CD4-positive, alpha-beta T cell treated with Interferon gamma for 1 hour (primary cell): ENCODE measurements around the gene WAC.

Source experiments
- DNase-seq: peaks from one replicate; pipeline ENCODE4 v3.0.0-alpha.2; 2020

WAC gene

DNA sequence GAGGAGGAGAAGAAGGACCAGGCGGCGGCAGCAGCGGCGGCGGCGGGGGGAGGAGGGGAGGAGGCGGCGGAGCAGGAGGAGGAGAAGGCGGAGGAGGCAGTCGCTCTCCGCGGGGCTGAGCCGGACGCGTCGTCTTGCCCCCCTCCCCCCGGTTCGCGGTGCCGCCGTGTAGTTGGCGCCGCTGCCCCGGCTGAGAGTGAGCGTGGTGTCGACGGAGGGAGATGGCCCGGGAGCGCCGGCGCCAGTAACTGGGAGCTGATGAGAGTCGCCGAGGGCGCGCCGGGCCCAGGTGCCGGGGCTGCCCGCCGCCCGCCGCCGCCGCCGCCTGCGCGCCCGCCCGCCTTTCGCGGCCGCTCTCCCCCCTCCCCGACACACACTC lies 257 bp downstream of the WAC start:
- DNase-seq = no peak

DNA sequence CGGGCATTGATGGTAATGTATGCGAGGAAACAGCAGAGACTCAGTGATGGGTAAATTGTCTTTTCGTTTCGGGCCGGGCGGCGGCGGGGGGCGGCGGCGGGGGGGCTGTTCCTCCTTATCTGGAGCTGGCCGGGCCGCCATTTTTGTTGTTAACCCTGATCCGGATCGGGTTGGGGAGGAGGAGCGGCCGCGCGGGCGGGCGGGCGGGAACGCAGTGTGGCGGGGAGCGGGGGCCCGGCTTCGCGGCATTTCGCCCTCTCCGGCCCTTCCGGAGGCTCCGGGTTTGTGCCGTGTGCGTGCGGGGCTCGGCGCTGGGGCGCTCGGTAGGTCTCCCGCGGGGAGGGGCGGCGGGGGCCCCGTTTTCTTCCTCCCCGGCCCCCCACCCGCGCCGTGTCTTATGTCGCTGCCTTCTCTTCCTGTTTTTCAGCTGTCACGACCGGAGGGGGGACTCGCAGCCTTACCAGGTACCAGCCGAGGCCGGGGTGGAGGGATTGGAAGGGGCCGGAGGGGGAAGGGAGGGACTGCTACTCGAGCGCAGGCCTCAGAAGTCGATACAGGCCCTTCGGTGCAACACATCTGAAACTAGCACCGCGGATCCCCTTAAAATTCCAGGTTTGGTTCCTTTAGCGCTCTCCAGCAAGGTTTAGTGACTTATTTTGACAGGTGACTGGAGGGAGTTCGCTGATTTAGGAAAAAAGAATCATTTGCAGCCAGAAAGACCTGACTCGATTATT lies 820 bp downstream of the WAC start:
- peak; percentile 63 for DNase-seq

DNA sequence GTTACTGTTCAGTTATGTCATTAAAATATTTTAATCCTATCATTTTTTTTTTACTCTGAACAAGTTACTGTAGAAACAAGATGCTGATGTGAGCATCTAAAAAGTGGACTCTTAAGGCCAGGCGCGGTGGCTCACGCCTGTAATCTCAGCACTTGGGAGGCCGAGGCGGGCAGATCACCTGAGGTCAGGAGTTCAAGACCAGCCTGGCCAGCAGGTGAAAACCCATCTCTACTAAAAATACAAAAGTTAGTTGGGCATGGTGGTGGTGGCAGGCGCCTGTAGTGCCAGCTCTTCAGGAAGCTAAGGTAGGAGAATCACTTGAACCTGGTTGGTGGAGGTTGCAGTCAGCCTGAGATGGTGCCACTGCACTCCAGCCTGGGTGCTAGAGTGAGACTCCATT lies 2.9 kb downstream of the WAC start:
- no peak for DNase-seq

DNA sequence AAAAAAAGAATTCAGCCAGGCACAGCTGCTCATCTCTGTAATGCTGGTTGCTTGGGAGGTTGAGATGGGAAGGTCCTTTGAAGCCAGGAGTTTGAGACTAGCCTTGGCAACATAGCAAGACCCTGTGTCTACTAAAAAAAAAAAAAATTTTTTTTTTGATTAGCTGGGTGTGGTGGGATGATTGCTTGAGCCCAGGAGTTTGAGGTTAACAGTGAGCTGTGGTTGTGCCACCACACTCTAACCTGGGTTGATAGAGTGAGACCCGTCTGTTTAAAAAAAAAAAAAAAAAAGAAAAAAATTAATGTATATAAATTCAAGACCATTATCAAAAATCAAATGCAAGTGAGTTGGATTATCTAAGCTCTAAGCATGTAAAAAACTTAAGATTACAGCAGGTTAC lies 5.7 kb downstream of the WAC start:
- no peak for DNase-seq

DNA sequence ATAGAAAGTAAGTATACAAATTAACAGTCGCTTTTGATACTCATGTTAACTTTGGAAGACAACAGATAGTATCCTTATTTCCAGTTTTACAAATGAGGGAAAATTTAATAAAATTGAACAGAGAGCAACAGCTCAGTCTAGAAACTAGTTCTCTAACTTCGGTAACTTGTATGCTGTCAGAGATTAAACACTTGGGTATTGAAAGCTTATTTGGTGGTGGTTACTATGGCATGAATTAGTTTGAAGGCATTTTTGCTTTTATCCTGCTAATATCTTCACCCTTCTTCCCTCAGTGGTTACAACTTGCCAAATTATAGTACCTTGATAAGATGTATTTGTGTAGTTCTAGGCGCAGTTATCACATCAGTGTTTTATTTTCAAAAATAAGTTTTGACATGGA lies 7.2 kb downstream of the WAC start:
- DNase-seq = no peak

DNA sequence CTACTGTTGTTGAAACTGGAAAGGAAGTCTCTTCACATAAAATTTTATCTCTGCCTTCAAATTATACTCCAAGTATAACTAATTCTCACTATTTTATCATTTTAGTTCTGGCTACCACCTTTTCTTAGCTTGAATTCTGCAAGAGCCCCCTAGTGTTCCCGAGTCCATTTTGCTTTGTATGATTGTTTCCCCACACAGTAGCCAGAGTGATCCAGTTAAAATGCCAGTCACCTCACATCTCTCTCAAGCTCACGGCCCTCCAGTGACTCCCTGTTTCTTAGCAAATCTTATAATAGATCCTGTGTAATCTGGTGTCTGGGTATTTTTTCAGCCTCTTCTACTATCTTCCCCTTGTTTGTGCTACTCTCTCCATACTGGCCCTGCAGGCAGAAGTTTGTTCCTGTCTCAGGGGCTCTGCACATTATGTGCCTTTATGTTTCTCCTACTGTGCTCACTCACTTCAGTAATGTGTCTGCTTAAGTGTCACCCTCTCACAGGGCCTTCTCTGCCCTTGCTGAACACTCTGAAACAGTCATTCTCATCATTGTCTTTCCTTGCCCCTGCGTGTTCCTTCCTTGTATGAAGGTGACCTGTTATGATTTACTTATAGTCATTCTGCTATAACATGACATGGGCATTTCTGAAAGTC lies 8.9 kb downstream of the WAC start:
- no peak for DNase-seq

DNA sequence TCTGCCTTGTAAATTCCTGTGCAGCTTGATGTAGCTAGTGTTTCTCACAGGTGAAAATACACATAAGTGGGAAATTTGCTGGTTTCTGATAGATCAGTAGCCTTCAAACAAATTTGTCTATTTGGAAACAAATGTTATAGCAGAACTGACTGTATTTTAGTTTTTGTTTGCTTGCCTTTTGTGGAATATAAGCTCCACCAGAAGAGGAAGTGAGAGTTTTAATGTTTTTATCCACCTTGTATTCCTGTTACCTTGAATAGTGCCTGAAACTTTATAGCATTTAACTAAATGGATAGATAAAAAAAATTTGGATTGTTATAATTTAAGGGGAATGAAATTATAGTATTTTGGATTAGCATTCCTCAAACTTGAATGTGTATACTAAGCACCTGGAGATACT lies 9.8 kb downstream of the WAC start:
- DNase-seq = no peak

DNA sequence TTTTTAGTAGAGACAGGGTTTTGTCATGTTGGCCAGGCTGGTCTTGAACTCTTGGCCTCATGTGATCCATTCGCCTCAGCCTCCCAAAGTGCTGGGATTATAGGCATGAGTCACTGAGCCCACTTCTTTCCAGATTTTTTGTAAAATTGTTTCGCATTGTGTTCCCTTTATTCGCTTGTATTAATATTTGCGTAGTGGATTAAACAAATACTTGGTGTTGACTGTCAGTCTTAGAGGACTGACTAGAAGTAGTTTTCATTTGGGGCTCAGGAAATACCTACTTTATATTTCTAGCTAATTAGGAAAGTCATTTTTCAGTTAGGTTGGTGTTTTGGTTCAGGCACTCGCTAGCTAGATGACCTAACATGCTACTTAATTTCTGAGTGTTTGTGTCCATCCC lies 11.1 kb downstream of the WAC start:
- DNase-seq = no peak

DNA sequence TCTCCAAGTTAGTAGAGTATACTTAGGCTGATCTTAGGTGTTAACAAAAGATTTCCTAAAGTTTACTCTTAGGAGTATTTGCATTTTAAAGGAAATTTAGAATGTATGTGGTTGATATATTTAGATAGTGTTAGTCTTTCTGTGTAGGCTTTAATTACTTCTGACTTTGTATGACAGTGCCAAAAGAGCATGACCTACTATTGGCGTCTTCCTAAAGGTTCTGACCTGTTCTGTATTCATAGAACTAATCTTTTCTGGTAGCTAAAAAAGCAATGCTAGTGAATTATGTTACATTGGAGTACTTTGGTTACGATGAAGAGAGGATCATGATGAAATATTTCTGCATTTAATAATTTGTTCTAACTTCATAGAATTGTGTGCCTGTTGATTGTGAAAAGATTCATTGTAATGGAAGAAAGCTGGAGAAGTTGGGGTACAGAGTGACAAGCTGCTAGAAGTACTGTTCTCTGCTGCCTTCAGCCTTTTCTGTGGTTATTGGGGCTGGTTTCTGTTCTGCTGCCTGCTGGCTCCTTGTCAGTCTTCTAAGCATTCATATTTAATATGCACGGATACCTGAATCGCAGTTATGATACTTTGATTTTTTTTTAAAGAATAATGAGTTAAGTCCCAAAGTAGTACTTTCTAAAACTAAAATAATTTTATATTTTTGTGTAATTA lies 13.2 kb downstream of the WAC start:
- DNase-seq = no peak

DNA sequence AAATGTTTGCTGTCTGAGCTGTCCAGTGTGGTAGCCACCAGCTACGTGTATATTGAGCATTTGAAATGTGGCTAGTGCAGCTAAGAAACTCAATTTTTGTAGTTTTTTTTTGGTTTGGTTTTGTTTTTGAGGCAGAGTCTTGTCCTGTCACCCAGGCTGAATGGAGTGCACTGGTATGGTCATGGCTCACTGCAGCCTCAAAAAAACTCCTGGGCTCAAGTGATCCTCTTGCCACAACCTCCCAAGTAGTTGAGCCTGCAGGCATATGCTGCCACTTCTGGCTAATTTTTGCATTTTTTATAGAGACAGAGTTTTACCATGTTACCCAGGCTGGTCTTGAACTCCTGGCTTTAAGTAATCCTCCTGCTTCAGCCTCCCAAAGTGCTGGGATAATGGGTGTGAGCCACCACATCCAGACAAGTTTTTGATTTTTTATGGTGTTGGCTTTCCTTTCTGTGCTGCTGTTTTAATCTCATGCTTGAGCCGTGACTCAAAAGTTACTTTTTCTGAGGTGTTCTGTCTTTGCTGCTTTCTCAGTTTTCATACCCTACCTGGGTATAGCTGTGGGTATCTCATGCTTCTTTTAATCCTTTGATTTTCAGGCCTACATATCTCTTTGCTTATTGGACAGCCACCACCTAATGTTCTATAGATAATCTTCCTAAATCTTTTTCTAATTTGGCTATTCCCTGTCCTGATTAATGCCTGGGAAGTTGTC lies 16.0 kb downstream of the WAC start:
- no peak for DNase-seq

DNA sequence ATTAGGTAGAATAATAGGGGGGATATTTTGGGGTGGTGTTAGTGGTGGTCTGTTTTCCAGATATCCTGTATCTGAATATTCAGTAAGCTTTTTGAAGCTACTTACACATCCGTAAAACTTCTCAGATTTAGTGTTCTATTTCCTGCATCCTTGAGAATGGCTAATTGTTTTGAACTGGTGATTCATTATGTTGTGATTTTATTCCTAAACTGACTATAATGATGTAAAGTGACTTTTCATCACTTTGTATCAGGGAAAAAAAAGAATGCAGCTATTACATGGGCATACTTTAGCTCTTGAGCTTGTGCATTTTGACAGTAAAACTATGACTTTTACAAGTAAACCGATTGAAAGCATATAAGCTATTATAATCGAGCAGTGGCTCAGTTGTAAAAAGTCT lies 18.2 kb downstream of the WAC start:
- no peak for DNase-seq

DNA sequence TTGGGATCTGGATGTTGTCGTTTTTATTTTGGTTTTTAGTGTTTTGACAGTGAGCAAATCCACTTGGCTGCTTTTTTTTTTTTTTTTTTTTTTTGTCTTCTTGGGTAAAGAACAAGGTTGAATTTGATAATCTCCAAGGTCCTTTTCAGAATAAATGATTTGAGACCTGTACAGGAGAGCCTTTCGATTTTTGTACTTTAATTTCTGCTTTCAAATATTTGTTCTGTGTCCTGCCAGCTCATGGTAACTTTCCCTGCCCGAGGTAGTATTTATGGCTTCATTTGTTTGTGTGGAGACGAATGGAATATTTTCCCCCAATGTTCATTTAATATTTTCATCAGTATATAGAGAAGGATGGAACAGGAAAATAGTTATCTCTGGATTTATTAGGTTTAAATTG lies 19.9 kb downstream of the WAC start:
- DNase-seq = no peak

DNA sequence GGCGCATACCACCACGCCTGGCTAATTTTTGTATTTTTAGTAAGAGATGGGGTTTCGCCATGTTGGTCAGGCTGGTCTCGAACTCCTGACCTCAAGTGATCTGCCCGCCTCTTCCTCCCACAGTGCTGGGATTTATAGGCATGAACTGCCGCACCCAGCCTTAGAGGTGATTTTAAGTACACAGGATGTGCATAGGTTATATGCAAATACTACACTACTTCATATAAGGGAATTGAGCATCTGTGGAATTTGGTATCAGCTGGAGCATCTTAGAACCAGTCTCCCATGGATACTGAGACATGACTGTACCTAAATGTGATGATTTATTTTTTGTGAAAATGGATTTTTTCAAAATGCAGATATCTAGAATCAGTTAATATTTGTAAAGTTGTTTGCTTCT lies 21.1 kb downstream of the WAC start:
- DNase-seq = no peak

DNA sequence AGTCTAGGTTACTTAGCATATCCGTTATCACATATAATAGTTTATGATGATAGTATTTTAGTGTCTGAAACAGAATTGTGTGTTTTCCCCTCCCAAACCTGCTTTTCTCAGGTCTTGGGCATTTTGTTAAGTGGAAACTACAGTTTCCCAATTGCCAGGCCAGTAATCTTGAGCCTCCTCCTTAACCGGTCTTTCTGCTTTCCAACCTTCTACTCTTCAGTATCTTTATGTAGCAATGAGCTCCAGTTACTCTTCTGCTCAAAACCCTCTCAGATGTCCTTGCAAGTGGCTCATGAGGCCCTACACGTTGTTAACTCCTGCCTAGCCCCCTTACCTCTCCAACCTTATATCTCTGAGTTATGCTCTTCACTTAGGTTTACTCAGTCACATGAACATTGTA lies 22.0 kb downstream of the WAC start:
- DNase-seq = no peak

DNA sequence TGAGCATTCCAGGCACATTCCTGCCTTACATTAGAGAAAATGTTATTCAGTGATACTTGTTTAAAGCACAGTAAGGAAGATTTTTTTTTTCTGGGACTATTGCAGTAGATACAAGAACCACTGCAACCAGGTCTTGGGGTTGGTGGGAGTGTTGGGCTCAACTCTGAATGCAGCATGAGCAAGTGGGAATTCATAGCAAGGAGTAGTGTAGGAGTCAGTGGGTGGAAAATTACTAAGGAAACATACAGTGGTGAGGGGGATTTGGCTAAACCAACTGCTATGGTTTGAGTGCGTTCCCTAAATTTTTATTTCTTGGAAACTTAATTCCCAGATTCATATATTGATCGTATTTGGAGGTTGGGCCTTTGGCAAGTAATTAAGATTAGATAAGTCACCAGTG lies 22.4 kb downstream of the WAC start:
- DNase-seq = no peak

DNA sequence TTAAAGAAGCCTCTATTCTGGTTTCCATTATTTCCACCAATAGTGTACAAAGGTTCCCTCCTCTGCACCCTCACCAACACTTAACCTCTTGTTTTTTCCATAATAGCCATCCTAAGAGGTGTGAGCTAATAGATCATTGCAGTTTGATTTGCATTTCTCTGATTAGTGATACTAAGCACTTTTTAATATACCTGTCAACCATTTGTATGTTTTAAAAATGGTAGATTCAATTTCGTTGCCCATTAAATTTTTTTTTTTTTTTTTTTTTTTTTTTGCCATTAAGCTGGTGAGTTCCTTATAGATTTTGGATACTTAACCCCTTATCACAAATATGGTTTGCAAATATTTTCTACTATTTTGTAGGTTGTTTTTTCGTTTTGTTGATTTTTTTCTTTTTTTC lies 23.2 kb downstream of the WAC start:
- DNase-seq = no peak

DNA sequence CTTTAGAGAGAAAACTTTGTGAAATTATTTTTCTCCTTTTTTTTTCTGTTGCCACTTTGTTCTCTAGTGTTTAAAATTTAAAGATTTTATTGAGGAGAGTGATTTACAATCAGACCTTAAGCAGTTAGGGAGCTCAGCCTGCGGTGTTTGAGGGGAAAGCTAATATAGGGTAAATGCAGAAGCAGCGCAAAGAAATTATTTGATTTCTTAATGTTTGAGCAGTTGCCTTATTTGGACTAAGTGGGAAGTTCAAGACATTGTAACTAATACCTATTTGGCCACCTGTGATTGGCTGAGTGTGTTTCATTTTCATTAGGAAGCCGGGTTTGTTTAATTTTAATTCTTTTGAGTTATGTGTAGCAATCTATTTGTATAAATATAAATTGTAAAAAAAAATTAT lies 25.3 kb downstream of the WAC start:
- DNase-seq = no peak

DNA sequence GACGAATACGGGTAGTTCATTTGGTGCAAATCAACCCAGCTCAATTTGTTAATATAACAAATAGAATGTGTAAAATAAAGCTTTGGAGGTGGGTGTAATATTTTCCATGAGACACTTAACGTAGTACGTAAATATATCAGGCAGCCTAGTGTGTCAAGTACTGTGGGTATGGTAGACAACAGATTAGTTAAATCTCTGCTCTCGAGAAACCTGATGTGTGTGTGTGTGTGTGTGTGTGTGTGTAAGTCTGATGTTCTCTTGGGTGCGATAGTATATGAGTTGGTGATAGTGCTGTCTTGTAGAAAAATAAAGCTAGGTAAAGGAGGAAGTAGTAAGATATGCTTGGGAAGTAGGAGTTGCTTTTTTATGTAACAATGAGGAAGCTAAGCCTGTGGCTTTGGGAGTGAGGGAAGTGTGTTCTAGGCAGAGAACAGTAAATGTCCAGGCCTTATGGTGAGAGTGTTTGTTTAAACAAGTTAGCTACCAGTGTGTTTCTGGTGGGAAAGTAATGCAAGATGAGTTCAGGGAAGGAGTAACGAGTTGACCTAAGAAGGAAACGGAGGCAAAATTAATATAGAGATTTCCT lies 26.1 kb downstream of the WAC start:
- DNase-seq = no peak

DNA sequence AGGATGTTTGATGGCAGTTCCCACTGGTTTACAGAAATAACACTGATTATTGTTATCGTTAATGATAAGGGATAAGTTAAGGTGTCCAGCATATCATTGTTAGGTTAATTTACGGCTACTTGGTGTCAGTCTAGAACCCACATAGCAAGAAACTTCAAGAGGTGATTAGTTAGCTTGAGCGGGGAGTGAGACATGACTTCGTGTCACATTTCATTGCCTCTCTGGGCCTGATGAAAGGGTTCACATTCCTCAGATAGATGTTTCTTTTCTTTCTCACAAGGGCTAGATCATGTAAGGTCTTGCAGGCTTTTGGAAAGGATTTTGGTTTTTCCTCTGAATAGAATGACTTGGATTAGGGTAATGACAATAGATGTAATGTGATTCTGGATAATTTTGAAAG lies 26.7 kb downstream of the WAC start:
- no peak for DNase-seq

DNA sequence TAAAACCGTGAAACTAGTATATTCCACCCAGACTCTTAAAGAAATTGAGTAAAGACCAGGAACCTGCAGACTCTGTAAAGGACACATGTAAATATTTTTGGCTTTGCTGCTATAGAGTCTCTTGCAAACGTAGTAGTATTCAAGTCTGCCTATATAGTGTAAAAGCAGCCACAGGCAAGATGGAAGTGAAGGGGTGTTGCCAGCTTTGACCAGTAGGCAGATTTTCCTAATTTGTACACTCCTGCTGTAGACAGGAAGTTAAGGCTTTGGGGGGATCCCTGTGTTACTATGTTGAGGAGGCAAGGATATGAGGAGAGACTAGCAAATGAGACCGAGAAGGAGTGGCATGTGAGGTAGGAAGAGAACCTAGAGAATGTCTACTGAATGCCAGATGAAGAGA lies 27.7 kb downstream of the WAC start:
- no peak for DNase-seq

DNA sequence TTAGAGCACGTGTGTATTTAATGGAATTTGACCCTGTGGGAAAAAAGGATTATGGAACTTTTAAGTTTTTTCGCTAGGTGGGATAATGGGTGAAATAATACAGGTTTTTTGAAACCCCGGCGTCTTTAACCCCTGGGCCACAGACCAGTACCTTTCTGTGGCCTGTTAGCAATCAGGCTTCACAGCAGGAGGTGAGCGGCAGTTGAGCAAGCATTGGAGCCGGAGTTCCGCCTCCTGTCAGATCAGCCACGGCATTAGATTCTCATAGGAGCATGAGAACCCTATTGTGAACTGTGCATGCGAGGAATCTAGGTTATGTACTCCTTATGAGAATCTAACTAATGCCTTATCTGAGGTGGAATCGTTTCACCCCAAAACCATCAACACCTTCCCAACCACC lies 28.6 kb downstream of the WAC start:
- no peak for DNase-seq

DNA sequence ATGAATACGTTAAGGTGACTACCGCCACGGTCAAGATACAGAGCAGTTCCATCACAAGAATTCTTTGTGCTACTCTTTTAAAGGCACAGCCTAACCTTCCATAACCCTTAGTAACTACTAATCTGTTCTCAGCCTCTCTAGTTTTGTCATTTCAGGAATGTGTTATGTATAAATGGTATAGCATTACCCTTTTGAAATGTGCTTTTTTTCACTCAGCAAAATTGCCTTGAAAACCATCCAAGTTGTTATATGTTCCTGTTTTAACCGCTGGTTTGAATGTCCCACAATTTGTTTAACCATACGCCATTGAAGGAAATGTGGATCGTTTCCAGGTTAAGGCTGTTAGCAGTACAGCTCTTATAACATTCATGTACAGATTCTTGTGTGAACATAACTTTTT lies 32.0 kb downstream of the WAC start:
- DNase-seq = no peak

DNA sequence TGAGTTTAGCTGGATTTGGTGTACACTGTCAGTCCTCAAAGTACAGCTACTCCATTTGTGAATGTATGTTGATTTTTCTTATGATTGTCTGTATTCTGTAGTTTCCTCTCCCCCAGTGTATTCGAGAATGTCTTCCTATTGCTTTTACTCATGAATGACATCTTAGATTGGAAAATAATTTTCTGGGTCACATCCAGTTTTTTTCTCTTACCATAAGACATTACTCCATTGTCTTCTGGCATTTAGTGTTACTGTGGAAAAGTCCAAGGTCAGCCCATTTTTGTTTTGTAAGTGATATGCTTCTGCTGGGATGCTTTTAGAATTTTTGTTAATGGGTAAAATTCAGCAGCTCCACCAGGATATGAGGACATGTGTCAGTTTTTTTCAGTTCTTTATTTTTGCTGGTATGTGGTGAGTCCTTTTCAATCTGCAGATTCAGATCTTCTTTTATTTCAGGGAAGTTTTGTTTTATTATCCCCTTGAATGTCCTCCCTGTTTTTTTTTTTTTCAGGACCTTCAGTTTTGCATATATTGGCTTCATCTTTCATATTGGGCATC lies 33.6 kb downstream of the WAC start:
- no peak for DNase-seq
